HG02938 (cell line): ENCODE results near the gene GALNT8.
A peak's percentile ranks its signal among the peaks of the same experiment; 100 is the strongest.

ENCODE experiments used
- ATAC-seq: cut with Tn5 transposase; IDR thresholded peaks from one replicate; pipeline ENCODE4 v1.9.1; 2021; ENCODE audit warnings: mild to moderate bottlenecking, moderate library complexity; ENCODE audit not compliant: unreplicated experiment

GALNT8 gene

GRCh38 chr12:4794491-4794890 is 74.3 kb downstream of the GALNT8 start:
- ATAC-seq: no peak

GRCh38 chr12:4796216-4796615 is 76.0 kb downstream of the GALNT8 start:
- no peak for ATAC-seq

- no peak for ATAC-seq
These were observed 76.7 kb downstream of the GALNT8 start for GRCh38 chr12:4796694-4797482.

GRCh38 chr12:4800555-4800954 is 80.4 kb downstream of the GALNT8 start:
- no peak for ATAC-seq

- ATAC-seq: no peak
These were observed 82.6 kb downstream of the GALNT8 start for GRCh38 chr12:4802841-4803240.

GRCh38 chr12:4806439-4807115 is 86.4 kb downstream of the GALNT8 start:
- no peak for ATAC-seq

GRCh38 chr12:4807116-4807783 is 87.0 kb downstream of the GALNT8 start:
- no peak for ATAC-seq

- no peak for ATAC-seq
These were observed 87.6 kb downstream of the GALNT8 start for GRCh38 chr12:4807813-4808212.

- no peak for ATAC-seq
These were observed 88.8 kb downstream of the GALNT8 start for GRCh38 chr12:4809013-4809448.

- ATAC-seq: no peak
These were observed 89.4 kb downstream of the GALNT8 start for GRCh38 chr12:4809449-4810218.

- ATAC-seq: no peak
These were observed 90.0 kb downstream of the GALNT8 start for GRCh38 chr12:4810219-4810671.

- no peak for ATAC-seq
These were observed 92.6 kb downstream of the GALNT8 start for GRCh38 chr12:4812624-4813327.

GRCh38 chr12:4813741-4814140 is 93.5 kb downstream of the GALNT8 start:
- ATAC-seq: no peak

GRCh38 chr12:4814485-4814884 is 94.3 kb downstream of the GALNT8 start:
- no peak for ATAC-seq

- ATAC-seq: no peak
These were observed 96.7 kb downstream of the GALNT8 start for GRCh38 chr12:4816744-4817525.

GRCh38 chr12:4817880-4818279 is 97.7 kb downstream of the GALNT8 start:
- no peak for ATAC-seq

- peak; percentile 56 for ATAC-seq
These were observed 99.5 kb downstream of the GALNT8 start for GRCh38 chr12:4819654-4820053.

- no peak for ATAC-seq
These were observed 100.8 kb downstream of the GALNT8 start for GRCh38 chr12:4820971-4821370.
